Stomach (tissue), 9 donors: ENCODE measurements around the gene ABCB8. TPM values are rescaled to one million over a fixed set of nuclear protein-coding genes. Genes with fewer than 3 reads are reported as not detected.

Source experiments
- DNase-seq, 2 donors: peaks; one replicate each; pipeline versions ENCODE4 v3.0.0 to v3.0.0-alpha.2; 2013 to 2019
- H3K27ac ChIP-seq, 5 donors: fragments of 200-600 bp in 4 of 5; sonication (generic) in 4 of 5; one replicate each; pipeline ENCODE4 v1.5.1; 2013 to 2019; ENCODE audit warnings: mild to moderate bottlenecking in 1 of 5, moderate library complexity in 1 of 5
- H3K27me3 ChIP-seq, 3 donors: fragments of 200-600 bp; sonication (generic); one replicate each; pipeline ENCODE4 v1.5.1; 2017 to 2019; ENCODE audit warnings: mixed run types in 1 of 3
- H3K36me3 ChIP-seq, 4 donors: fragments of 200-600 bp; sonication (generic); 1 replicate in 3 of 4; 2 replicates in 1 of 4; pipeline ENCODE4 v1.5.1; 2016 to 2019
- H3K4me1 ChIP-seq, 4 donors: fragments of 200-600 bp; sonication (generic); one replicate each; pipeline ENCODE4 v1.5.1; 2016 to 2019
- H3K4me3 ChIP-seq, 4 donors: fragments of 200-600 bp; sonication (generic) in 3 of 4; one replicate each; pipeline ENCODE4 v1.5.1; 2016 to 2019; ENCODE audit warnings: mild to moderate bottlenecking in 1 of 4
- H3K9me3 ChIP-seq, 4 donors: fragments of 200-600 bp; sonication (generic); one replicate each; pipeline ENCODE4 v1.5.1; 2016 to 2019
- EP300 ChIP-seq: sonication (generic); formaldehyde crosslinking; IDR thresholded peaks from one replicate; pipeline ENCODE4 v1.6.1; 2017; ENCODE audit warnings: antibody characterized with exemption
- POLR2A ChIP-seq, 4 donors: fragments of 450-650 bp; IDR thresholded peaks; one replicate each; pipeline ENCODE4 v1.6.1; 2016; ENCODE audit warnings: antibody characterized with exemption in 4 of 4, control low read depth in 2 of 4, mild to moderate bottlenecking in 1 of 4, moderate library complexity in 1 of 4
- POLR2AphosphoS5 ChIP-seq, 3 donors: sonication (generic); formaldehyde crosslinking; IDR thresholded peaks; one replicate each; pipeline ENCODE4 v1.6.1; 2016; ENCODE audit warnings: antibody characterized with exemption in 3 of 3
- WGBS, 5 donors: extraction: QIAGEN DNeasy Blood & Tissue Kit in 3 of 5; methylation state at CpG; one replicate each; pipeline versions ENCODE4 v1.1.5 to v1.1.7; 2013 to 2018; 5-methylcytosine and 5-hydroxymethylcytosine counted together
- intact Hi-C: fragments of 100-400 bp; cut with DNase I; formaldehyde crosslinking; loops from one replicate; pipeline ENCODE4 v1.15.1; 2023; ENCODE audit warnings: low total_unique reads
- polyA plus RNA-seq, 3 donors: library from polyadenylated mRNA; stranded (reverse); fragments of 200-250 nt; gene quantifications; one replicate each; pipeline ENCODE4 v1.2.3, GENCODE V29; 2013
- total RNA-seq, 5 donors: library from RNA; depleted of rRNA; stranded (reverse); fragments of >200 nt; gene quantifications; one replicate each; pipeline versions ENCODE4 v1.1.0 to v1.2.3, GENCODE V29; 2014 to 2016
- TF ChIP-seq, protein P1 (sequence below), 7 experiments: fragments of 450-650 bp in 4 of 7; fragments of 200-600 bp in 3 of 7; sonication (generic) in 3 of 7; IDR thresholded peaks; one replicate each; pipeline ENCODE4 v1.5.1; 2016 to 2019; ENCODE audit warnings: antibody characterized with exemption in 7 of 7, control low read depth in 2 of 7, mild to moderate bottlenecking in 1 of 7
- donor health status: healthy with polysubstance abuse.
- donor health status: Bipolar disorder and iron deficiency.
- donor health status: healthy.

Gene ABCB8
- total and polyA plus RNA-seq, 8 donors: 9.5 to 57.2 (median 19.4) TPM

DNA sequence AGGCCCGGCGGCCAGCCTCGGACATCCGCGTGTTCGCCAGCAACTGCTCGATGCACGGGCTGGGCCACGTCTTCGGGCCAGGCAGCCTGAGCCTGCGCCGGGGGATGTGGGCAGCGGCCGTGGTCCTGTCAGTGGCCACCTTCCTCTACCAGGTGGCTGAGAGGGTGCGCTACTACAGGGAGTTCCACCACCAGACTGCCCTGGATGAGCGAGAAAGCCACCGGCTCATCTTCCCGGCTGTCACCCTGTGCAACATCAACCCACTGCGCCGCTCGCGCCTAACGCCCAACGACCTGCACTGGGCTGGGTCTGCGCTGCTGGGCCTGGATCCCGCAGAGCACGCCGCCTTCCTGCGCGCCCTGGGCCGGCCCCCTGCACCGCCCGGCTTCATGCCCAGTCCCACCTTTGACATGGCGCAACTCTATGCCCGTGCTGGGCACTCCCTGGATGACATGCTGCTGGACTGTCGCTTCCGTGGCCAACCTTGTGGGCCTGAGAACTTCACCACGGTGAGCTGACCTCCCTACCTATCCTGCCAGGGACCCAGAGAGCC is 20.7 kb downstream of the ABCB8 start:
- 88 to 92% (median 91%) methylated on average over 31 to 38 of the region's 38 CpGs for WGBS, 5 donors

DNA sequence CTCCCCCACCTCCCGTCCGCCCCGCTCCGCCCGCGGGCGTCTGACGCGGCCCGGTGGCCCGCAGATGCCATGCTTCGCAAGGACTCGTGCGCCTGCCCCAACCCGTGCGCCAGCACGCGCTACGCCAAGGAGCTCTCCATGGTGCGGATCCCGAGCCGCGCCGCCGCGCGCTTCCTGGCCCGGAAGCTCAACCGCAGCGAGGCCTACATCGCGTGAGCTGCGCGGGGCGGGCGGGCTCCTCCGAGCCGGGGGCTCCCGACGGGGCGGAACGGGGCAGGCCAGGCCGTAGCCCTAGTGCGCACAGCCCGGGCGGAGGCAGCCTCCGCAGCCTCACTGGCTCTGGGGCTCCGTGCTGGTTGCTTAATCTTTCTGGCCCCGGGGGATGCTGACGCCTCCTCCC is 22.9 kb downstream of the ABCB8 start:
- WGBS, 5 donors: 3 to 4% (median 3%) methylated on average over 36 to 50 of the region's 50 CpGs
- peak overlapping the region in 1 of 4 donors; percentile 4 for H3K4me3 ChIP-seq
- peaks cover 6 to 30% (median 21%) of the 10 kb centered on the region in 4 donors for H3K4me1 ChIP-seq
- intact Hi-C loops: no loop called here
- peaks cover 0 to 23% (median 14%) of the 10 kb centered on the region in 4 donors for H3K36me3 ChIP-seq
- DNase-seq: peak; percentile 59 to 93
- H3K9me3 ChIP-seq: no peaks in the 10 kb centered on the region
- TF ChIP-seq POLR2AphosphoS5 (IDR thresholded peaks at IDR 0.05) (peak in 2 of 3 donors; percentile 4 to 31), POLR2A (IDR thresholded peaks at IDR 0.05) (no peak)
- H3K27ac ChIP-seq: no peak overlapping the region
- peaks cover 0 to 28% (median 11%) of the 10 kb centered on the region in 3 donors for H3K27me3 ChIP-seq

More for the DNA sequence above, 20.7 kb downstream of the ABCB8 start:
- DNase-seq: no peak
- no peak overlapping the region for H3K4me3 ChIP-seq
- intact Hi-C loops: no loop called here
- H3K36me3 ChIP-seq: peaks cover 4 to 37% (median 29%) of the 10 kb centered on the region in 4 donors
- TF ChIP-seq POLR2A (IDR thresholded peaks at IDR 0.05) (no peak), EP300 (no peak), POLR2AphosphoS5 (IDR thresholded peaks at IDR 0.05) (no peak)
- TF ChIP-seq, protein P1, sequence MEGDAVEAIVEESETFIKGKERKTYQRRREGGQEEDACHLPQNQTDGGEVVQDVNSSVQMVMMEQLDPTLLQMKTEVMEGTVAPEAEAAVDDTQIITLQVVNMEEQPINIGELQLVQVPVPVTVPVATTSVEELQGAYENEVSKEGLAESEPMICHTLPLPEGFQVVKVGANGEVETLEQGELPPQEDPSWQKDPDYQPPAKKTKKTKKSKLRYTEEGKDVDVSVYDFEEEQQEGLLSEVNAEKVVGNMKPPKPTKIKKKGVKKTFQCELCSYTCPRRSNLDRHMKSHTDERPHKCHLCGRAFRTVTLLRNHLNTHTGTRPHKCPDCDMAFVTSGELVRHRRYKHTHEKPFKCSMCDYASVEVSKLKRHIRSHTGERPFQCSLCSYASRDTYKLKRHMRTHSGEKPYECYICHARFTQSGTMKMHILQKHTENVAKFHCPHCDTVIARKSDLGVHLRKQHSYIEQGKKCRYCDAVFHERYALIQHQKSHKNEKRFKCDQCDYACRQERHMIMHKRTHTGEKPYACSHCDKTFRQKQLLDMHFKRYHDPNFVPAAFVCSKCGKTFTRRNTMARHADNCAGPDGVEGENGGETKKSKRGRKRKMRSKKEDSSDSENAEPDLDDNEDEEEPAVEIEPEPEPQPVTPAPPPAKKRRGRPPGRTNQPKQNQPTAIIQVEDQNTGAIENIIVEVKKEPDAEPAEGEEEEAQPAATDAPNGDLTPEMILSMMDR (IDR thresholded peaks at IDR 0.05): no peak
- H3K9me3 ChIP-seq: no peaks in the 10 kb centered on the region
- peaks cover 6 to 30% (median 21%) of the 10 kb centered on the region in 4 donors for H3K4me1 ChIP-seq
- no peak overlapping the region for H3K27ac ChIP-seq
- H3K27me3 ChIP-seq: peaks cover 0 to 28% (median 11%) of the 10 kb centered on the region in 3 donors

DNA sequence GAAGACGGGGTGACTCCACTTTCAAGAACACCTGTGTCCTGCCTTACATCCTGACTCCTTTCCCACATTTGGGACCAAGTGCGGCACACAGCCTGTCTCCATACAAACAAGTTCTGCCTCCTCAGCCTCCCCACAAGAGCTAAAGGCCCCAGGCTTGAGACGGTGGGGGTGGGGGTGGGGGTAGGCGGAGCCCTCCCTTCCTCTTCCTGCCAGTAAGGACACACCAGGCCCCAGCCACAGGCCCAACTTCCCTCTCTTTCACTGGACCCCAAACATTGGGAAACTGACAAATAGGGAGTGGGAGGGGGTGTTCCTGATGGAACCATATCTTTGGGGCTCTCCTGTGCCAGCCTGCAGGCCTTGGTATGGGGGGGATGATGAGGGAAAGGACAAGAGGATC is 24.8 kb downstream of the ABCB8 start:
- TF ChIP-seq, protein P1 (IDR thresholded peaks at IDR 0.05): no peak
- TF ChIP-seq POLR2AphosphoS5 (IDR thresholded peaks at IDR 0.05) (no peak), POLR2A (IDR thresholded peaks at IDR 0.05) (no peak), EP300 (no peak)
- intact Hi-C loops: no loop called here
- Histone ChIP-seq H3K36me3 (peaks cover 0 to 23% (median 12%) of the 10 kb centered on the region in 4 donors), H3K9me3 (no peaks in the 10 kb centered on the region), H3K4me1 (peaks cover 9 to 27% (median 25%) of the 10 kb centered on the region in 4 donors), H3K27ac (no peak overlapping the region), H3K4me3 (no peak overlapping the region), H3K27me3 (peaks cover 0 to 28% (median 11%) of the 10 kb centered on the region in 3 donors)
- DNase-seq: no peak
- WGBS, 5 donors: 62 to 94% (median 77%) methylated on average over 2 to 4 of the region's 4 CpGs

GRCh38 chr7:151053751-151054150 is 25.5 kb downstream of the ABCB8 start:
- TF ChIP-seq EP300: no peak
- TF ChIP-seq POLR2AphosphoS5 (IDR thresholded peaks at IDR 0.05): no peak
- TF ChIP-seq, protein P1 (IDR thresholded peaks at IDR 0.05): no peak
- no peak for TF ChIP-seq POLR2A (IDR thresholded peaks at IDR 0.05)
- no peak for DNase-seq
- intact Hi-C loops: no loop called here
- Histone ChIP-seq H3K27me3 (peaks cover 0 to 28% (median 11%) of the 10 kb centered on the region in 3 donors), H3K4me3 (no peak overlapping the region), H3K4me1 (peaks cover 13 to 34% (median 31%) of the 10 kb centered on the region in 4 donors), H3K9me3 (no peaks in the 10 kb centered on the region), H3K27ac (no peak overlapping the region), H3K36me3 (peaks cover 0 to 23% (median 12%) of the 10 kb centered on the region in 4 donors)
- WGBS, 5 donors: 88 to 98% (median 90%) methylated on average over 4 to 8 of the region's 8 CpGs

GRCh38 chr7:151056283-151056665 is 28.0 kb downstream of the ABCB8 start:
- DNase-seq: no peak
- H3K27ac ChIP-seq: no peak overlapping the region
- H3K9me3 ChIP-seq: no peaks in the 10 kb centered on the region
- no peak overlapping the region for H3K4me3 ChIP-seq
- H3K4me1 ChIP-seq: peaks cover 30 to 46% (median 40%) of the 10 kb centered on the region in 4 donors
- peaks cover 0 to 23% (median 12%) of the 10 kb centered on the region in 4 donors for H3K36me3 ChIP-seq
- peaks cover 0 to 12% (median 0%) of the 10 kb centered on the region in 3 donors for H3K27me3 ChIP-seq
- TF ChIP-seq POLR2AphosphoS5 (IDR thresholded peaks at IDR 0.05): no peak
- intact Hi-C loops: no loop called here
- WGBS, 5 donors: 85 to 91% (median 86%) methylated on average over 6 of the region's 6 CpGs
